CD4-positive, alpha-beta T cell (primary cell): Measurements from ENCODE around the gene MDM4. TPM values are rescaled to one million over a fixed set of nuclear protein-coding genes. Genes with fewer than 3 reads are reported as not detected.

Source experiments
- ATAC-seq: fragments of 200-7000 bp; cut with Tn5 transposase; one replicate; pipeline ENCODE4 v1.10.0; 2022; ENCODE audit warnings: mild to moderate bottlenecking; ENCODE audit not compliant: poor library complexity
- CTCF ChIA-PET: fragments of 350-600 bp; sonication (Branson Sonifier 250); formaldehyde crosslinking; loops from one replicate; lab custom pipeline; 2021; ENCODE audit warnings: antibody characterized with exemption, inconsistent platforms; lab: Charles Lee
- POLR2A ChIA-PET: fragments of 350-600 bp; sonication (Branson Sonifier 250); formaldehyde crosslinking; loops from one replicate; lab custom pipeline; 2021; ENCODE audit warnings: antibody characterized with exemption, inconsistent platforms; lab: Charles Lee
- DNase-seq, 14 experiments: peaks; one replicate each; pipeline ENCODE4 v3.0.0-alpha.2; 2013 to 2020; ENCODE audit warnings: mixed read lengths in 2 of 14
- H3K27ac ChIP-seq, 2 donors: one replicate each; pipeline versions ENCODE4 v1.5.1 to v1.7.0; 2013; ENCODE audit warnings: low read length in 2 of 2, low read depth in 1 of 2, mild to moderate bottlenecking in 1 of 2
- H3K27me3 ChIP-seq, 2 experiments: 1 replicate in 1 of 2; 2 replicates in 1 of 2; pipeline versions ENCODE4 v1.6.1 to v1.7.0; 2013; ENCODE audit warnings: low read length in 2 of 2, control low read depth in 1 of 2, mild to moderate bottlenecking in 1 of 2, moderate library complexity in 1 of 2; ENCODE audit not compliant: insufficient read depth in 2 of 2, control insufficient read depth in 1 of 2
- H3K36me3 ChIP-seq: one replicate; pipeline ENCODE4 v1.6.1; 2013; ENCODE audit warnings: low read length, control low read depth; ENCODE audit not compliant: insufficient read depth
- H3K4me1 ChIP-seq: one replicate; pipeline ENCODE4 v1.6.1; 2013; ENCODE audit warnings: low read length, control low read depth; ENCODE audit not compliant: insufficient read depth
- H3K4me3 ChIP-seq: one replicate; pipeline ENCODE4 v1.5.1; 2013; ENCODE audit warnings: mild to moderate bottlenecking, low read length, moderate library complexity
- H3K9me3 ChIP-seq, 2 experiments: 1 replicate in 1 of 2; 2 replicates in 1 of 2; pipeline versions ENCODE4 v1.6.1 to v1.7.0; 2013; ENCODE audit warnings: low read length in 2 of 2, mild to moderate bottlenecking in 2 of 2, control low read depth in 1 of 2, moderate library complexity in 1 of 2; ENCODE audit not compliant: control insufficient read depth in 1 of 2, insufficient read depth in 1 of 2
- H3K27ac Mint-ChIP-seq: one replicate; pipeline ENCODE4 v1.8.0; 2020; ENCODE audit warnings: mixed read lengths
- H3K27me3 Mint-ChIP-seq: one replicate; pipeline ENCODE4 v1.8.0; 2021; ENCODE audit warnings: mixed read lengths
- H3K36me3 Mint-ChIP-seq: one replicate; pipeline ENCODE4 v1.8.0; 2021; ENCODE audit warnings: low read depth, mixed read lengths
- H3K4me1 Mint-ChIP-seq: one replicate; pipeline ENCODE4 v1.8.0; 2021; ENCODE audit warnings: low read depth, mixed read lengths
- H3K4me3 Mint-ChIP-seq: one replicate; pipeline ENCODE4 v1.8.0; 2020; ENCODE audit warnings: mild to moderate bottlenecking, mixed read lengths
- H3K9me3 Mint-ChIP-seq: one replicate; pipeline ENCODE4 v1.8.0; 2020; ENCODE audit warnings: mixed read lengths
- intact Hi-C, 2 experiments: fragments of 100-400 bp; cut with DNase I in 1 of 2; cut with micrococcal nuclease in 1 of 2; formaldehyde crosslinking; loops; one replicate each; pipeline versions ENCODE4 v1.15.1 to v1.9.0; 2023 to 2025; cut with DNase I, micrococcal nuclease
- total RNA-seq, 174 experiments: library from RNA in 2 of 174; stranded (reverse) in 2 of 174; gene quantifications; one replicate each; pipeline ENCODE4 v1.2.3 and lab custom pipeline; 2021 to 2026
- TF ChIP-seq, protein P1 (sequence below): fragments of 200-600 bp; IDR thresholded peaks from one replicate; pipeline ENCODE4 v1.8.0; 2022; ENCODE audit warnings: antibody characterized with exemption, mild to moderate bottlenecking

The MDM4 gene
- total RNA-seq, 2 experiments from 2014 or later = 260 to 266 TPM

DNA sequence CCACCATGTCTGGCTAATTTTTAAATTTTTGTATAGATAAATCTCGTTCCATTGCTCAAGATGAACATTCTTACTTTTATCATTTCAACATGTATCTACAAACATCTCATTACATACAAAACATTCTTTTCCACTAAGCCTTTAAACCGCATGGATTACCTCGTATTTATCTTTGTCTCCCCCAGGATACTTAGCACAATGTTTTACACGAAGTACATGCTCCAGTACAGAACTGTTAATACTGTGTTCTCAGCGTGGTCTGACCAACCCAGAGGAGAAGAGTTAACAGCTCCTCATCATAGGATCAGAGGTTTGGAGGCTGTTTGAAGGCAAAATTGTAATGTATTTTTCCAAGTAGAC is 29.0 kb upstream of the MDM4 start:
- no peak overlapping the region for H3K4me3 Mint-ChIP-seq
- intact Hi-C loops = no loop called here
- Histone ChIP-seq H3K9me3 (no peaks in the 10 kb centered on the region), H3K4me3 (no peak overlapping the region), H3K27me3 (no peaks in the 10 kb centered on the region), H3K36me3 (peaks cover 11% of the 10 kb centered on the region), H3K27ac (no peak overlapping the region), H3K4me1 (peaks cover 28% of the 10 kb centered on the region)
- ATAC-seq = no peak
- H3K27ac Mint-ChIP-seq = no peak overlapping the region
- peaks cover 67% of the 10 kb centered on the region for H3K4me1 Mint-ChIP-seq
- H3K9me3 Mint-ChIP-seq = no peaks in the 10 kb centered on the region
- DNase-seq = no peak
- TF ChIP-seq, protein P1, sequence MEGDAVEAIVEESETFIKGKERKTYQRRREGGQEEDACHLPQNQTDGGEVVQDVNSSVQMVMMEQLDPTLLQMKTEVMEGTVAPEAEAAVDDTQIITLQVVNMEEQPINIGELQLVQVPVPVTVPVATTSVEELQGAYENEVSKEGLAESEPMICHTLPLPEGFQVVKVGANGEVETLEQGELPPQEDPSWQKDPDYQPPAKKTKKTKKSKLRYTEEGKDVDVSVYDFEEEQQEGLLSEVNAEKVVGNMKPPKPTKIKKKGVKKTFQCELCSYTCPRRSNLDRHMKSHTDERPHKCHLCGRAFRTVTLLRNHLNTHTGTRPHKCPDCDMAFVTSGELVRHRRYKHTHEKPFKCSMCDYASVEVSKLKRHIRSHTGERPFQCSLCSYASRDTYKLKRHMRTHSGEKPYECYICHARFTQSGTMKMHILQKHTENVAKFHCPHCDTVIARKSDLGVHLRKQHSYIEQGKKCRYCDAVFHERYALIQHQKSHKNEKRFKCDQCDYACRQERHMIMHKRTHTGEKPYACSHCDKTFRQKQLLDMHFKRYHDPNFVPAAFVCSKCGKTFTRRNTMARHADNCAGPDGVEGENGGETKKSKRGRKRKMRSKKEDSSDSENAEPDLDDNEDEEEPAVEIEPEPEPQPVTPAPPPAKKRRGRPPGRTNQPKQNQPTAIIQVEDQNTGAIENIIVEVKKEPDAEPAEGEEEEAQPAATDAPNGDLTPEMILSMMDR = no peak
- POLR2A ChIA-PET = interaction anchor here (1.5 kb wide), 1 partner anchor 8 kb away, joined by 3 read pairs; no protein-coding TSS in a partner anchor
- H3K27me3 Mint-ChIP-seq = no peaks in the 10 kb centered on the region
- CTCF ChIA-PET = interaction anchor here (2.3 kb wide), 1 partner anchor 56 kb away, joined by 6 read pairs; no protein-coding TSS in a partner anchor
- H3K36me3 Mint-ChIP-seq = peaks cover 36% of the 10 kb centered on the region

DNA sequence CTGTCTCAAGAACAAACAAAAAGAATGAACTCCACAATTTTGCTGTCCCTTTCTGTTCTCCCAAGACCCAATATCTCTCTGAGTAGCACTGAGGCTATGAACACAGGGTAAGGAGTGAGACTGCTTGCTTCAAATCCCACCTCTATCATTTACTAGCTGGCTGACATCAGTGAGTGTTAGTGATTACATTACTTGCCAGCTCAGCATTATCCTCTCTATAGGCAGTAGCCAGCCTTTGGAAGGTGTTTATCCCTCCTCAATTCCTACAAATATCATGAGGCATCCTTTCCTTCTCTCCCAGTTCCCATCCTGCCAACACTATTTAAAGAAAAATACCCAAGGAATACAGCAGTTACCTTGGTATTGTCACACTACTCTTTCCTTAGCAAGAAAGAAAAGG is 24.6 kb upstream of the MDM4 start:
- no peaks in the 10 kb centered on the region for H3K27me3 ChIP-seq
- POLR2A ChIA-PET = interaction anchor here (1.2 to 6.0 kb wide), 4 partner anchors 10 to 25 kb away, joined by 3 to 79 read pairs (median 48); partner anchors contain the start of gene MDM4
- DNase-seq = no peak
- Mint-ChIP-seq H3K4me3 (peak overlapping the region; percentile 86), H3K27ac (peak overlapping the region; percentile 70), H3K36me3 (peaks cover 34% of the 10 kb centered on the region), H3K9me3 (no peaks in the 10 kb centered on the region), H3K27me3 (no peaks in the 10 kb centered on the region), H3K4me1 (peaks cover 81% of the 10 kb centered on the region)
- ATAC-seq = no peak
- H3K9me3 ChIP-seq = no peaks in the 10 kb centered on the region
- intact Hi-C loops = loop anchor here in 1 of 2 experiments (5.0 kb wide), 1 partner anchor 51 kb away; no protein-coding TSS in a partner anchor
- H3K4me3 ChIP-seq = no peak overlapping the region
- CTCF ChIA-PET = interaction anchor here (4.2 to 4.5 kb wide), 2 partner anchors 13 to 44 kb away, joined by 50 to 51 read pairs; no protein-coding TSS in a partner anchor
- peaks cover 8% of the 10 kb centered on the region for H3K36me3 ChIP-seq
- peaks cover 57% of the 10 kb centered on the region for H3K4me1 ChIP-seq
- H3K27ac ChIP-seq = no peak overlapping the region
- TF ChIP-seq, protein P1 = no peak

DNA sequence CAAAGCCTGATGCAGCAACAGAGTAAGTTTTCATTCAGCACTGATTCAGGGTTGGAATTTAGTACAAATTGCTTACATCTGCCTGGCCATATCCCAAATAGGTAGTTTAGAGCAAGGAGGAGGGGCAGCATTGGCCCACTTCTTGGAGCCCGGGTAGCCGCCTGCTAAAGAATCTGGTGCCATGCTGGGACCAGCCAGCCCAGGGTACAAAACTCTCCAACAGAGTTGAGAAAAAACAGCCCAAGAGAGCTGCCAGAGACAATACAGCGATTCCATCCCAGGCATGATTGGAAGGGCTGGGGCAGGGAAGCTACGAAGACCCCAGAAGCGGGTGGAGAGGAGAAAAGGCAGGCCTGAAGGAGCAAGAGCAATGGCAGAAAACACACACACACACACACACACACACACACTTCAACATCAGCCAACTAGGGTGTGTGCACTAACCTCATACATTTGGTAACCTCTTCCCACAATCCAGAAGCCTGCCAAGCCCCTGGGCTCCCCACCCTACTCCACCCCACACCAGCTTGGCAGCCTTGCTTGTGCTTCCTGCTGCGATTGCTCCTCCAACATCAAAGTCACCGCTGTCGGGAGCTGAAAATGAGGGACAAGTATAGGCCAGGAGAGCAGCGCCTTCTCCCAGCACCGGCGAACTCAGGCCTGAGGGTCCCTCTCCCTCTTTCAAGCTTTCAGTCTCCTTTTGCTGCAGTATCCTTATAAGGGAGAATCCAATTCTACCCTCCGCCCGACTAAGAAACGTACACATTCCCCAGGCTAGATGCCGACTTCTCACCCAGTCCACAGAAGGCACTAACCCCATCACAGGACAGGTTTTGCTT is 22.8 kb upstream of the MDM4 start:
- H3K4me3 ChIP-seq = peak overlapping the region; percentile 70
- POLR2A ChIA-PET = interaction anchor here (0.9 to 6.0 kb wide), 22 partner anchors 8 to 83 kb away, joined by 3 to 79 read pairs (median 6); partner anchors contain the start of gene MDM4
- peaks cover 8% of the 10 kb centered on the region for H3K36me3 ChIP-seq
- DNase-seq = peak in 5 of 14 experiments; percentile 13 to 53 (median 44)
- TF ChIP-seq, protein P1 = no peak
- Mint-ChIP-seq H3K4me3 (peak overlapping the region; percentile 86), H3K9me3 (no peaks in the 10 kb centered on the region), H3K27me3 (no peaks in the 10 kb centered on the region), H3K36me3 (peaks cover 21% of the 10 kb centered on the region), H3K27ac (peak overlapping the region; percentile 88), H3K4me1 (peaks cover 74% of the 10 kb centered on the region)
- H3K9me3 ChIP-seq = no peaks in the 10 kb centered on the region
- no peaks in the 10 kb centered on the region for H3K27me3 ChIP-seq
- CTCF ChIA-PET = interaction anchor here (1.1 to 4.5 kb wide), 10 partner anchors 9 to 95 kb away, joined by 3 to 51 read pairs (median 8); no protein-coding TSS in a partner anchor
- peak overlapping the region; percentile 50 to 95 for H3K27ac ChIP-seq
- peaks cover 57% of the 10 kb centered on the region for H3K4me1 ChIP-seq
- ATAC-seq = peak; percentile 3
- intact Hi-C loops = loop anchor here in 1 of 2 experiments (5.0 kb wide), 1 partner anchor 49 kb away; no protein-coding TSS in a partner anchor
